A673 (cell line): ENCODE data around the gene TRIM74.
"Not testable (repeated sequence)": the region's sequence is repeated elsewhere in the genome, so short reads cannot be mapped to it uniquely, and the experiment has no call there.

Experiments used
- EZH2 ChIP-seq: fragments of 200-600 bp; sonication (generic); IDR thresholded peaks from 2 replicates; pipeline ENCODE4 v1.6.1; 2017; ENCODE audit warnings: borderline replicate concordance, low read depth, mild to moderate bottlenecking, mixed read lengths, antibody characterized with exemption, low read length; ENCODE audit not compliant: poor library complexity, severe bottlenecking
- TF ChIP-seq, protein P1 (sequence below): fragments of 300-800, 200-600 bp; sonication (generic); conservative IDR thresholded peaks from 2 replicates; pipeline ENCODE4 v1.5.1; 2017; ENCODE audit warnings: low read depth, mild to moderate bottlenecking, antibody characterized with exemption, low read length, moderate library complexity, mixed read lengths

GRCh38 chr7:72911395-72911794 is 57.9 kb downstream of the TRIM74 start:
- TF ChIP-seq, protein P1, sequence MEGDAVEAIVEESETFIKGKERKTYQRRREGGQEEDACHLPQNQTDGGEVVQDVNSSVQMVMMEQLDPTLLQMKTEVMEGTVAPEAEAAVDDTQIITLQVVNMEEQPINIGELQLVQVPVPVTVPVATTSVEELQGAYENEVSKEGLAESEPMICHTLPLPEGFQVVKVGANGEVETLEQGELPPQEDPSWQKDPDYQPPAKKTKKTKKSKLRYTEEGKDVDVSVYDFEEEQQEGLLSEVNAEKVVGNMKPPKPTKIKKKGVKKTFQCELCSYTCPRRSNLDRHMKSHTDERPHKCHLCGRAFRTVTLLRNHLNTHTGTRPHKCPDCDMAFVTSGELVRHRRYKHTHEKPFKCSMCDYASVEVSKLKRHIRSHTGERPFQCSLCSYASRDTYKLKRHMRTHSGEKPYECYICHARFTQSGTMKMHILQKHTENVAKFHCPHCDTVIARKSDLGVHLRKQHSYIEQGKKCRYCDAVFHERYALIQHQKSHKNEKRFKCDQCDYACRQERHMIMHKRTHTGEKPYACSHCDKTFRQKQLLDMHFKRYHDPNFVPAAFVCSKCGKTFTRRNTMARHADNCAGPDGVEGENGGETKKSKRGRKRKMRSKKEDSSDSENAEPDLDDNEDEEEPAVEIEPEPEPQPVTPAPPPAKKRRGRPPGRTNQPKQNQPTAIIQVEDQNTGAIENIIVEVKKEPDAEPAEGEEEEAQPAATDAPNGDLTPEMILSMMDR = not testable (repeated sequence)
- TF ChIP-seq EZH2 = not testable (repeated sequence)
